Spleen (tissue), 7 donors: Measurements from ENCODE around the gene LYZL1.

Experiments used
- CTCF ChIP-seq, 11 experiments: fragments of 200-600 bp in 7 of 11; fragments of 450-650 bp in 4 of 11; sonication (generic) in 4 of 11; IDR thresholded peaks in 8 of 11; conservative IDR thresholded peaks in 3 of 11; 1 replicate in 7 of 11; 2 replicates in 4 of 11; pipeline versions ENCODE4 v1.4.0 to v1.8.0; 2016 to 2021; ENCODE audit warnings: antibody characterized with exemption in 11 of 11, inconsistent platforms in 4 of 11, mild to moderate bottlenecking in 1 of 11
- POLR2A ChIP-seq, 3 donors: fragments of 450-650 bp; IDR thresholded peaks; one replicate each; pipeline ENCODE4 v1.5.1; 2017; ENCODE audit warnings: antibody characterized with exemption in 3 of 3, mild to moderate bottlenecking in 1 of 3
- donor health status: DM: no; HTN: no; CAD: no; lungs with moderate emphysema.
- donor health status: DM: no; HTN: no; CAD: no.
- donor health status: DM: no; HTN: no; CAD: no.

- TF ChIP-seq CTCF (IDR thresholded peaks at IDR 0.05 in 8 of 11, conservative IDR thresholded peaks at IDR 0.05 in 3 of 11): no peak
- TF ChIP-seq POLR2A (IDR thresholded peaks at IDR 0.05): no peak
Measured at GRCh38 chr10:29358010-29358616, 69.2 kb downstream of the LYZL1 start.
